Nephron progenitor cell (in vitro differentiated cells): ENCODE results near the gene LYRM9.
"Not testable (repeated sequence)": the region's sequence is repeated elsewhere in the genome, so short reads cannot be mapped to it uniquely, and the experiment has no call there.

Experiments used
- DNase-seq: peaks from one replicate; pipeline ENCODE4 v3.0.0; 2021
- H3K27ac Mint-ChIP-seq: 2 replicates; pipeline ENCODE4 v1.8.0; 2021; ENCODE audit warnings: mild to moderate bottlenecking, moderate library complexity, mixed read lengths
- H3K27me3 Mint-ChIP-seq: 2 replicates; pipeline ENCODE4 v1.8.0; 2021; ENCODE audit warnings: mild to moderate bottlenecking, low read depth, mixed read lengths; ENCODE audit not compliant: poor library complexity
- H3K36me3 Mint-ChIP-seq: 2 replicates; pipeline ENCODE4 v1.8.0; 2021; ENCODE audit warnings: low read depth, mixed read lengths
- H3K4me1 Mint-ChIP-seq: 2 replicates; pipeline ENCODE4 v1.8.0; 2021; ENCODE audit warnings: mixed read lengths
- H3K4me3 Mint-ChIP-seq: 2 replicates; pipeline ENCODE4 v1.8.0; 2021; ENCODE audit warnings: mild to moderate bottlenecking, moderate library complexity, mixed read lengths
- H3K9me3 Mint-ChIP-seq: 2 replicates; pipeline ENCODE4 v1.8.0; 2021; ENCODE audit warnings: mild to moderate bottlenecking, moderate library complexity, mixed read lengths
- CTCF ChIP-seq: fragments of 200-600 bp; sonication (generic); IDR thresholded peaks from 2 replicates; pipeline ENCODE4 v1.5.0; 2021; ENCODE audit warnings: antibody characterized with exemption

Gene LYRM9

GRCh38 chr17:27889711-27890251 lies 3.4 kb downstream of the LYRM9 start:
- Mint-ChIP-seq H3K4me3 (no peak overlapping the region), H3K9me3 (no peaks in the 10 kb centered on the region), H3K27ac (no peak overlapping the region), H3K4me1 (peaks cover 35% of the 10 kb centered on the region), H3K36me3 (no peaks in the 10 kb centered on the region), H3K27me3 (peaks cover 16% of the 10 kb centered on the region)
- DNase-seq: no peak
- no peak for TF ChIP-seq CTCF

GRCh38 chr17:27888945-27889344 lies 4.2 kb downstream of the LYRM9 start:
- TF ChIP-seq CTCF: no peak
- no peak overlapping the region for H3K4me3 Mint-ChIP-seq
- no peak overlapping the region for H3K27ac Mint-ChIP-seq
- peaks cover 11% of the 10 kb centered on the region for H3K27me3 Mint-ChIP-seq
- H3K4me1 Mint-ChIP-seq: peaks cover 29% of the 10 kb centered on the region
- no peaks in the 10 kb centered on the region for H3K9me3 Mint-ChIP-seq
- H3K36me3 Mint-ChIP-seq: no peaks in the 10 kb centered on the region
- DNase-seq: peak; percentile 46

GRCh38 chr17:27888067-27888466 lies 5.1 kb downstream of the LYRM9 start:
- Mint-ChIP-seq H3K27me3 (peaks cover 10% of the 10 kb centered on the region), H3K27ac (no peak overlapping the region), H3K4me1 (peaks cover 26% of the 10 kb centered on the region), H3K36me3 (no peaks in the 10 kb centered on the region), H3K9me3 (no peaks in the 10 kb centered on the region), H3K4me3 (no peak overlapping the region)
- no peak for DNase-seq
- TF ChIP-seq CTCF: no peak

GRCh38 chr17:27886348-27886906 lies 6.7 kb downstream of the LYRM9 start:
- not testable (repeated sequence) for H3K4me3 Mint-ChIP-seq, H3K27me3 Mint-ChIP-seq, H3K9me3 Mint-ChIP-seq, H3K27ac Mint-ChIP-seq, H3K36me3 Mint-ChIP-seq, DNase-seq
- H3K4me1 Mint-ChIP-seq: peaks cover 21% of the 10 kb centered on the region

- no peaks in the 10 kb centered on the region for H3K9me3 Mint-ChIP-seq
These were observed 10.9 kb downstream of the LYRM9 start for GRCh38 chr17:27882162-27882840.

More at GRCh38 chr17:27882162-27882840, 10.9 kb downstream of the LYRM9 start:
- Mint-ChIP-seq H3K4me1 (peaks cover 10% of the 10 kb centered on the region), H3K4me3 (no peak overlapping the region), H3K27me3 (no peaks in the 10 kb centered on the region), H3K27ac (no peak overlapping the region), H3K36me3 (no peaks in the 10 kb centered on the region)
- DNase-seq: no peak
- TF ChIP-seq CTCF: no peak
